ENCODE results near the gene ILDR2. TPM values are rescaled to one million over a fixed set of nuclear protein-coding genes. Genes with fewer than 3 reads are reported as not detected.

The ILDR2 gene
- polyA plus RNA-seq, 1 of the 3 experiments (the other 2 are of a cell fraction) = 0.05 TPM

- H3F3A ChIP-seq (replicated peaks; ENCODE audit: insufficient read depth) = no peaks in the 10 kb centered on the region
- no peaks in the 10 kb centered on the region for H3K79me2 ChIP-seq (ENCODE audit: insufficient read depth)
- H3K27me3 ChIP-seq (ENCODE audit: insufficient read depth) = peaks cover 23% of the 10 kb centered on the region
- TF ChIP-seq REST (IDR thresholded peaks at IDR 0.05; ENCODE audit: low read depth, low read length) (no peak), EP300 (IDR thresholded peaks at IDR 0.05; ENCODE audit: borderline replicate concordance in 1 of 2, low read depth in 1 of 2, low read length in 1 of 2) (no peak), TCF12 (IDR thresholded peaks at IDR 0.05) (no peak), FOXM1 (IDR thresholded peaks at IDR 0.05; ENCODE audit: low read depth) (no peak), ELF1 (IDR thresholded peaks at IDR 0.05) (no peak), FOSL2 (IDR thresholded peaks at IDR 0.05; ENCODE audit: borderline replicate concordance, low read depth) (no peak), RFX5 (IDR thresholded peaks at IDR 0.05; ENCODE audit: low read length) (no peak), MXI1 (IDR thresholded peaks at IDR 0.05; ENCODE audit: low read depth, low read length) (no peak), POLR2AphosphoS5 (IDR thresholded peaks at IDR 0.05; ENCODE audit: low read depth, low read length) (no peak), PBX3 (IDR thresholded peaks at IDR 0.05) (no peak), SIN3A (IDR thresholded peaks at IDR 0.05; ENCODE audit: borderline replicate concordance, low read depth, low read length) (no peak), USF2 (IDR thresholded peaks at IDR 0.05; ENCODE audit: borderline replicate concordance, low read depth, low read length) (no peak), RAD21 (IDR thresholded peaks at IDR 0.05; ENCODE audit: low read length) (no peak), RCOR1 (IDR thresholded peaks at IDR 0.05; ENCODE audit: low read length) (no peak)
- TF ChIP-seq, protein P1, sequence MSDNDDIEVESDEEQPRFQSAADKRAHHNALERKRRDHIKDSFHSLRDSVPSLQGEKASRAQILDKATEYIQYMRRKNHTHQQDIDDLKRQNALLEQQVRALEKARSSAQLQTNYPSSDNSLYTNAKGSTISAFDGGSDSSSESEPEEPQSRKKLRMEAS (IDR thresholded peaks at IDR 0.05; ENCODE audit: low read depth) = no peak
- CTCF ChIA-PET = interaction anchor here (1.0 to 22.1 kb wide), 2 partner anchors 49 to 143 kb away, joined by 3 to 769 read pairs; no protein-coding TSS in a partner anchor
- 13% methylated on average over 1 of the region's 1 CpG for WGBS (ENCODE audit: low lambda C conversion rate)
- H3K4me3 ChIP-seq (ENCODE audit: low read depth in 2 of 2, low read length in 1 of 2) = no peak overlapping the region
- H3K4me1 ChIP-seq (ENCODE audit: control insufficient read depth in 1 of 2, insufficient read depth in 2 of 2, low read depth in 1 of 2, low read length in 1 of 2) = no peaks in the 10 kb centered on the region
- no peak overlapping the region for H2AFZ ChIP-seq (ENCODE audit: low read depth)
- POLR2A ChIA-PET = no interaction called here
- H3K9me3 ChIP-seq = no peaks in the 10 kb centered on the region
- no peak overlapping the region for H3K9ac ChIP-seq
- no peaks in the 10 kb centered on the region for H3K36me3 ChIP-seq (replicated peaks in 1 of 2; ENCODE audit: control insufficient read depth in 1 of 2, insufficient read depth in 2 of 2, low read length in 1 of 2)
- no peak for DNase-seq
- no peak overlapping the region for H3K27ac ChIP-seq (ENCODE audit: low read depth in 2 of 2, low read length in 1 of 2)
- no peaks in the 10 kb centered on the region for H3K9me2 ChIP-seq
- no peaks in the 10 kb centered on the region for H4K20me1 ChIP-seq (ENCODE audit: insufficient read depth)
- H3K4me2 ChIP-seq = no peak overlapping the region
Observed at GRCh38 chr1:166915042-166915441, 60.3 kb downstream of the ILDR2 start.
